GM19043 (cell line): Measurements from ENCODE around the gene PIGZ.

Source experiments
- ATAC-seq: cut with Tn5 transposase; IDR thresholded peaks from one replicate; pipeline ENCODE4 v1.9.1; 2021; ENCODE audit warnings: low read depth; ENCODE audit not compliant: unreplicated experiment

Gene PIGZ

DNA sequence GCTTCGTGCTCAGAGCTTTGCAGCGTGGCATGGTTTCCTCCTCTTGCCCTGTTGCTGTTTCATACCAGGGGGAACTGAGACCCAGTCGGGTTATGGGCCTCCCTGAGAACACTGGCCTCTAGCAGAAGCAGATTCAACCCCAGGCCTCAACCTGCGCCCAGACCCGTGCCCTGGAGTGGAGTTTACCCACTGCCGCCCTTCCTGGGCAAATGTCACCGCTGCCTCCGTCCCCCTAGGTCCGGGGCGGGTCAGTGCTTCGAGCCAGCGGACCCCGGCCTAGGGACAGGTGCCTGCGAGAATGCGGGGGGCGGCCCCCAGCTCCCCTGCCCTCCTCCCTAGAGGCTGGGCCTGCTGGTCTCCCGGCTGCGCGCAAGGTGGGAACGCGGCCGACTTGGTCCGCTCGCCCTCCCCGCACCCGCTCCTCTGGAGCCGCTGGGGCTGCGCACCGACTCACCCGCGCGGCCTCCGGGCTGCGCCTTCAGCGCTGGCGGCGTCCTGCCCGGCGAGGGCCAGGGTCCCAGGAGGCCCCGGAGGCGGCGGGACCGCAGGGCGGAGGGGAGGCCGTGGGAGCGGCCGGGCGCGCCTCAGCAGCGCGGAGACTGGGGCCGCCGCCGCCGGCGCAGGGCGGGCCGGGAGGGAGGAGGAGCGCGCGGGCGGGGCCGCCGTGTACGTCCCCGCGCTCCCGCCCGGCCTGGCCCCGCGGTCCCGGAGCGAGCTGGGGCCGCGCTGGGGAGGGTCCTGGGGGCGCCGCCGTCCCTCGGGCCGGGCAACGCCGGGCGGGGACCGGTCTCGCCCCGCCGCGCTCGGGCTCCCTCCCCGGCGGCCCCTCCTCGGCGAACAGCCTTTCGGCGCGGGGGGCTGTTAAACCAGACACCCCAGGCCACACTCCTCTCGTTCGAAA lies at the start of gene PIGZ:
Gene PIGZ (minus strand): TSS at position 601 of the 901 bp plus-strand sequence. CDS start 16,802 bp downstream, outside the sequence.
- ATAC-seq: peak; percentile 60

- ATAC-seq: no peak
Observed at GRCh38 chr3:197017003-197017402, 48.4 kb upstream of the PIGZ start.

DNA sequence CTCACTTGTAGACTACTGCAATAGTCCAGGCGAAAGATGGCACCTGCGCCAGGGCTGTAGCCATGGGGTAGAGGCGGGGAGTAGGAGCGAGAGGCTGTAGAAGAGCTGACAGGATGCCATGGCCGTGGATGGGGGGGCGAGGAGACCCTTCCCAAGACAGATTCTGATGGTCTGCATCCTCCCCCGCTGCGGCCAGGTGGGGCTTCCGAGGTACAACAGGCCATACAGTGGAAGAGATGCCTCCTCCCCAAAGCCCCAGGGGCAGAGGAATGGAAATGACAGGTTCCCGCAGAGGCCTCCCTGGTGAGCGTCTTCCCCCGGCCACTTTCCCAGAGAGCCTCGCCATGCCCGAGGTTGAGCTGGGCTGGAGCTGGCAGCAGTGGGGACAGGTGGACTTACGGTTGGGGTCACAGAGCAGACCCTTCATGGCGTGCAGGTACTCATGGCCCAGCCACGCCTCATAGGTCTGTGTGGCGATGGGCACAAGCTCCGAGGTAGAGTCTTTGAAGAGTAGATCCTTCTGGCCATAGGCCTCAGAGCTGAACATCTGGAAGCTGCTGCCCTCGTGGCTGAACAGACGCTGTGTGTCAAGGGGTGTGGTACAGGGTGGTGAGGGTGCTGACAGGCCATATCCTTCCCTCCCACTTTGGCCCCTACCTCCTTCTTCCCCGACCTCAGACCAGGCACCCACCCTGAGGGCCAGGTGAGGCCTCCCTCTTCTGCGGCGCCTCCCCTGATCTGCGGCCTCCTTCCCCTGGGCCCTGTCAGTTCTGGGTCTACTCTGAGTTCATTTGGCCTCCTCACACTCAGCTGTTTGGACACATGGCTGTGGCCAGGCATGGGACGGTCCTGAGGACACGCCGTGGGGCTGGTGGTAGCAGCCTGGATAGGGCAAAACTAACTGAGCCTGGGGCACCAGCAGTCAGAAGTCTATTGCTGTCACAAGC lies 47.4 kb upstream of the PIGZ start:
- ATAC-seq: no peak

- ATAC-seq: no peak
Observed at GRCh38 chr3:197014942-197015575, 46.4 kb upstream of the PIGZ start.

DNA sequence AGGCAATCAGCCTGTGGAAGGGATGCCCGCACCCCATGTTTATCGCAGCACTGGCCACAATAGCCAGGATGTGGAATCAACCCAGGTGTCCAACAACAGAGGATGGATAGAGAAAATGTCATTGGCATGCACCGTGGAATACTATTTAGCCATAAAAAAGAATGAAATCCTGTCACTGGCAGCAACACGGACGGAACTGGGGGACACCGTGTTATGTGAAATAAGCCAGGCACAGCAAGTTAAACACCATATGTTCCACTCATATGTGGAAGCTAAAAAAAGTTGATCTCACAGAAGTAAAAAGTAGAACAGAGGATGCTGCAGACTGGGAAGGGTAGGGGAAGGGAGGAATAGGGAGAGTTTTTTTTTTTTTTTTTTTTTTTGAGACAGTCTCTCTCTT lies 45.4 kb upstream of the PIGZ start:
- ATAC-seq: no peak

DNA sequence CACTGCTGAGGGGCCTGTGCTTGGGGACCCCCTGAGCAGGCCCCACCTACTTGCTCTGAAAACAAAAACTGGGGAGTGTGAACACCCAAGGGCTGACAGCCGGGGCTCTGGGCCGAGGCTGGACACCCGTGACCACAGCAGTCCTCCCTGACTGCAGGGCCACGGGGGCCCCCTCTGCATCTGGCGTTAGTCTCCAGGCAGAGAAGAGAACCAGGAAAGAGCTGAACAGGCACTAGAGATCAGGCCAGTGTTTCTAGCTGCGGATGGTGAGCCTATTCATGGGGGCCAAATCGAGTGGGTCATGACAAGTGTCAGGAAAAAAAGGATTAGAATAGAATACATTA lies 43.9 kb upstream of the PIGZ start:
- no peak for ATAC-seq

- no peak for ATAC-seq
Observed at GRCh38 chr3:197011780-197012539, 43.3 kb upstream of the PIGZ start.

DNA sequence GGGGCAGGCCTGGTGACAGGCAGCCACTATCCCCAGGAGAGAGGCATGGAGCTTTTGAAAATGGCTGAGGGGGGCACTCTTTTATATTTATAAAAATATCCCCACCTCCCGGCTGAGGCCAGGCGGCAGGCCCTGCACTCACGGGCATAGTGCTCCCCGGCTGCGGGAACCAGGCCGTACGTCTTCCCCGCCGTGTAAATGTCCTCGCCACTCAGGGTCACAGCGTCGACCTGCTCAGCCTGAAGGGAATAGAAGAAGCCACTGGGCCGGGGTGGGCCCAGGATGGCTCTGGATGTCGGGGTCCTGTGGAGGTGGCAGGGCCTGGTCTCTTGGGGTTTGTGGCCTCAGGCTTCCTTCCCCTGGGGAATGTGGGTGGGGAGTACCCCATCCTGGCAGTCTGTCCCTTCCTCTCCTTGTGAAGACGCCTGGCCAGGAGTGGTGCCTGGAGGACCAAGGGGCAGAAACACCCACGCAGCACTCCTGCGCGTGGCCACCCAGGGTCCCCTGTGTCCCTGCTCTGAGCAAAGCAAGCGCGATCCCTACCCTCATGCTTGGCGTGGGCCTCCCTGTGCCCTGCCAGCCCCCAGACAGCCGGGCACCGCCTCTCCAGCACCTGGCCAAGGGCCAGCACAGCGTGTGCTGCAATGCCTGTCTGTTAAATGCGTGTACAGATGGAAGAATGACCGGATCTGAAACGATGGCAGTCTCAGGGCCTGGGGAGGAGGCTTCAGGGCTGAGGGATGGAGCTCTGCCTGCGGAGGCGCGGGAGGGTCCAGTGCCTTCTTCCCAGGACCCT lies 42.1 kb upstream of the PIGZ start:
- no peak for ATAC-seq

GRCh38 chr3:197009532-197010019 lies 40.9 kb upstream of the PIGZ start:
- no peak for ATAC-seq

- no peak for ATAC-seq
Observed at GRCh38 chr3:197008436-197009209, 40.0 kb upstream of the PIGZ start.

DNA sequence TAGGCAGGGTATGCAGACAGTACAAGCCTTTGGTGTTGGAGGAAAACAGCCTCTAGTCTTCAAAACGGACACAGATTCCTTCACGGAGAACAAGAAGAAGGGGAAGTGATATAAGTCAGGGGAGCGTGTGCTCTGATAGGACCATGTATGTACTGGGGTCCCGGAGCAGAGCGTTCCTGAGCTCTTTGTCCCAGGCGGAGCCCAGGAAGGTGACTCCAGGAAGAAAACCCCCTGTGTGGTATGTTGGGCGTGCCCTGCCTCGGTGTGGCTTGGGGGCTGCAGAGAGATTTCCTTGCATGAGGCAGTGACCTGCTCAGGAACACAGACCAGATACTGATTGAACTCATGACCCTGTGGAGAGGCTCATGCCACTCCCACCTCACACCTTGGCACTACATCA lies 39.3 kb upstream of the PIGZ start:
- no peak for ATAC-seq

GRCh38 chr3:197007296-197007940 lies 38.8 kb upstream of the PIGZ start:
- no peak for ATAC-seq

- no peak for ATAC-seq
Observed at GRCh38 chr3:197006860-197007259, 38.2 kb upstream of the PIGZ start.

DNA sequence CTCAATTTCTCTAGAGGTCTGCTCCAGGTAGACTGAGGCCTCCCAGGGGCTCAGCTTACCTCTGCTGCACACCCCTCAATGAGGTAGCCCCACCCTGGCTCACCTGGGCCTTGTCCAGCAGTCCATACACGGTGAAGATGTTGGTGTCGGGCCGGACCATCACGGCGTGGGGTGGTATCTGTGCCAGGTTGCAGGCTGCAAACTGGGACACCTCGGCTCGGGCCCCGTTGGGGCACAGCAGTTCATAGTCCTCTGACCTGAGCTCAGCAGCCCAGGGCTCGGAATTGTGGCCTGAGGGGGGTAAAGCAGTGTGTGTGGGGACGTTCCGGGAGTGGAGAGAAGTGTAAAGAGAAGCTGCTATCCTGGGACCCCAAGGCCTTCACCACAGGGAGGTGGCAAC lies 37.8 kb upstream of the PIGZ start:
- ATAC-seq: no peak

DNA sequence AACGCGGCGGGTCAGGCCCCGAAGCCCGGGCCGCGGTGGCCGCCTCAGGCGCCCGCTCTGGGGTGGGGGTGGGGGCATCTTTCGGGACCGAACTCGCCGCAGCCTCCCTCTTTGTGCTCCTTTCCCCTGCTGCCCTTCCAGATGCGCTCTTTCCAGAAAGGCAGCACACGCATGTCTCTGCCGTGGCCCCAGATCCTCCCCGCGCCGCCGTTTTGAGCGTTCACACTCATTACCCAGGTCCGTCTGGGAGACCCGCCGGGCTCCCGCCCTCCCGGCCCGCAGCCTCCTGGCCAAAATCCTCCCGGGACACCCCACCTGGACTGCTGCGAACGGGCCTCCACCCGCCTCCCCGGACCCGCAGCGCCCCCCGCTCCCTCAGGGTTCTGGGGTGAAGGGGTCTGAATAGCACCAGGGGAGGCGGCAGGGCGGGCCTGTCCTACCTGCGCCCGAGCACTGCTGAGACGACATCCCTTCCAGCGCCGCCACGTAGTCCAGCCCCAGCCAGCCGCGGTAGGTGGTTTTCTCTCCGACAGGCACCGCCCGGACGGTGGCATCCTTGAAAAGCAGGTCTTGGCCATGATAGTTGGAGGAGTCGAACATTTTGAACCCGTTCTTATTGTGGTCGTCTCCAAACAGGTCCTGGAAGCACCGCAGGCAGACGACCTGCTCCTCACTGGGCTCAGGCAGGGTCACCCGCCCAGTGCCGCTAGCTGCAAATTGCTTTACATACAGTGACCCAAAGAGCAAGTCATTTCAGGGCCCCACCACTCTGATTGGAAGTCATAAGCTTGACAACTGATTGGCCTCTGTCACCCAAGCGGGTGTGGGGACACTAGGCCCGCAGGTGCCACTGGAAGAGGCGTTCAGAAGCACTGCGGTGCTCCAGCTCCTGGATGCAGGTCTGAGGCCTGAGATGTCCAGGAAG lies 35.1 kb upstream of the PIGZ start:
- ATAC-seq: peak; percentile 3

GRCh38 chr3:197002701-197003454 lies 34.2 kb upstream of the PIGZ start:
- ATAC-seq: peak; percentile 67
